Measurements from ENCODE around the gene PDSS2.

Gene PDSS2

GRCh38 chr6:107357031-107357430 is 102.3 kb downstream of the PDSS2 start:
- H3K4me1 ChIP-seq (ENCODE audit: insufficient read depth, low read length, severe bottlenecking), result no peaks in the 10 kb centered on the region
- H3K36me3 ChIP-seq (ENCODE audit: insufficient read depth, low read length), result peaks cover 2% of the 10 kb centered on the region; the same call in 1 of the 2 replicates
- 0 out of 2 replicates have a peak, but pooled peaks cover 3% of the 10 kb centered on the region for H3F3A ChIP-seq (ENCODE audit: insufficient read depth, low read length)
- H3K9me3 ChIP-seq (ENCODE audit: low read length), result no peaks in the 10 kb centered on the region
- H3K27me3 ChIP-seq (ENCODE audit: insufficient read depth, low read length), result no peaks in the 10 kb centered on the region
- H3K27ac ChIP-seq (ENCODE audit: low read depth, low read length, poor library complexity, severe bottlenecking), result no peak overlapping the region
- no peak overlapping the region for H3K4me2 ChIP-seq (ENCODE audit: low read length)
- no peaks in the 10 kb centered on the region; the same call in 1 of the 2 replicates for H3K79me2 ChIP-seq (ENCODE audit: insufficient read depth, low read length)
- no peaks in the 10 kb centered on the region for H3K9me2 ChIP-seq (ENCODE audit: low read depth, low read length)
- TF ChIP-seq EZH2 (IDR thresholded peaks at IDR 0.05; ENCODE audit: borderline replicate concordance, low read length) (no peak), CTCF (IDR thresholded peaks at IDR 0.05; ENCODE audit: low read length) (no peak)
- no peaks in the 10 kb centered on the region for H4K20me1 ChIP-seq (ENCODE audit: insufficient read depth, low read length)
- no peak overlapping the region for H2AFZ ChIP-seq (ENCODE audit: low read length)
- H3K9ac ChIP-seq (ENCODE audit: low read length), result no peak overlapping the region
- no peak overlapping the region for H3K4me3 ChIP-seq (ENCODE audit: low read depth, low read length, poor library complexity, severe bottlenecking)

GRCh38 chr6:107355659-107356058 is 103.7 kb downstream of the PDSS2 start:
- Histone ChIP-seq H4K20me1 (ENCODE audit: insufficient read depth, low read length) (no peaks in the 10 kb centered on the region), H3K79me2 (ENCODE audit: insufficient read depth, low read length) (no peaks in the 10 kb centered on the region; the same call in 1 of the 2 replicates), H3K4me2 (ENCODE audit: low read length) (no peak overlapping the region), H2AFZ (ENCODE audit: low read length) (no peak overlapping the region), H3K9ac (ENCODE audit: low read length) (no peak overlapping the region), H3K27me3 (ENCODE audit: insufficient read depth, low read length) (no peaks in the 10 kb centered on the region), H3K4me1 (ENCODE audit: insufficient read depth, low read length, severe bottlenecking) (no peaks in the 10 kb centered on the region), H3K9me3 (ENCODE audit: low read length) (no peaks in the 10 kb centered on the region), H3K9me2 (ENCODE audit: low read depth, low read length) (no peaks in the 10 kb centered on the region), H3F3A (ENCODE audit: insufficient read depth, low read length) (0 out of 2 replicates have a peak, but pooled peaks cover 3% of the 10 kb centered on the region), H3K4me3 (ENCODE audit: low read depth, low read length, poor library complexity, severe bottlenecking) (no peak overlapping the region), H3K27ac (ENCODE audit: low read depth, low read length, poor library complexity, severe bottlenecking) (no peak overlapping the region), H3K36me3 (ENCODE audit: insufficient read depth, low read length) (no peaks in the 10 kb centered on the region)
- no peak for TF ChIP-seq EZH2 (IDR thresholded peaks at IDR 0.05; ENCODE audit: borderline replicate concordance, low read length)

DNA sequence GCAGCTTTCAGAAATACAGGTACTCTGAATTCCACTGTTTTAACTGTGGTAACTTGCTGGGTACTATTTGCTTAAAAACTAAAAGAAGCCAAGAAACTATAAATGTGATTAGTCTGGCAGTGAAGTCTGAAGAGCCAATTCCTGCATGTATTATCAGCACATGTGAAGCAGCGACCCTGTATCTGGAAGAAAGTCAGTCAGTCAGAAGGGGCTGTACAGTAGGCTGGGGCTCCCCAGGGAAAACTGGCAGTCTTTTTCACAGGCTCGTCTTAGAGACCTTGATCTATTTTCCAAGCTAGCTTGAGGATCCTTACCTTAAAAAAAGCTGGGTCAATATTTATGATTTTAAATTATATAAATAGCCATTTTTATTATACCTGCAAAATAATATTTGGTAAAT is 104.9 kb downstream of the PDSS2 start:
- no peak overlapping the region for H3K4me3 ChIP-seq (ENCODE audit: low read depth, low read length, poor library complexity, severe bottlenecking)
- H2AFZ ChIP-seq (ENCODE audit: low read length), result no peak overlapping the region
- no peaks in the 10 kb centered on the region for H4K20me1 ChIP-seq (ENCODE audit: insufficient read depth, low read length)
- no peak overlapping the region for H3K9ac ChIP-seq (ENCODE audit: low read length)
- no peaks in the 10 kb centered on the region for H3K36me3 ChIP-seq (ENCODE audit: insufficient read depth, low read length)
- H3F3A ChIP-seq (ENCODE audit: insufficient read depth, low read length), result 0 out of 2 replicates have a peak, but pooled peaks cover 3% of the 10 kb centered on the region
- H3K4me2 ChIP-seq (ENCODE audit: low read length), result no peak overlapping the region
- no peak overlapping the region for H3K27ac ChIP-seq (ENCODE audit: low read depth, low read length, poor library complexity, severe bottlenecking)
- no peaks in the 10 kb centered on the region; the same call in 1 of the 2 replicates for H3K79me2 ChIP-seq (ENCODE audit: insufficient read depth, low read length)
- H3K9me2 ChIP-seq (ENCODE audit: low read depth, low read length), result no peaks in the 10 kb centered on the region
- TF ChIP-seq CTCF (IDR thresholded peaks at IDR 0.05; ENCODE audit: low read length), result no peak
- no peak for TF ChIP-seq EZH2 (IDR thresholded peaks at IDR 0.05; ENCODE audit: borderline replicate concordance, low read length)
- no peaks in the 10 kb centered on the region for H3K9me3 ChIP-seq (ENCODE audit: low read length)
- no peaks in the 10 kb centered on the region for H3K4me1 ChIP-seq (ENCODE audit: insufficient read depth, low read length, severe bottlenecking)
- no peaks in the 10 kb centered on the region for H3K27me3 ChIP-seq (ENCODE audit: insufficient read depth, low read length)

DNA sequence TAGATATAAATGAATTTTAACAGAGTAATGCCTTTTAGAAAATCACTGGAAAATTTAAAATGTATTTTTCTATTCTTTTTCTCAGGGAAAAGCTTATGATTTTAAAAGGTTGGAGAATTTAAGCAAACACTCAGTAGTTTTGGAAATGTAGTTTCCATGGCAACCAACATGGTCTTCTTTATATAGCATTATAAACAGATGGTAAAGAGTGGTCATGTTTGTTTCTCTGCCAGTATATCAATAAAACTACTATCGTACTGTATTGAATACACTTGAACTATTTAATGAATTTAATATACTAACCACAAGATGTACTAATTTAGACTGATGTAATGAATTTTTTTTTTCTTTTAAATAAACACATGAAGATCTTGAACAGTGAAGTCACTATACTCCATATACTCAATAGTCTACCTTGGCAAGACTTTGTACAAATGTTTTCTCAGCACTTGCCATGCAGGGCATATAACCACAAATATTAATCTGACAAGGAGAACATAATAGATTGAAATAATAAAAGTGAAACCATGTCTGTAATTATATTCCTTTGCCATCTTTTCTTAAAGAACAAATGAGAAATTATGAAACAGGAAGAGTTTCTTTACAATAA is 105.5 kb downstream of the PDSS2 start:
- Histone ChIP-seq H4K20me1 (ENCODE audit: insufficient read depth, low read length) (no peaks in the 10 kb centered on the region), H3K9me2 (ENCODE audit: low read depth, low read length) (no peaks in the 10 kb centered on the region), H3F3A (ENCODE audit: insufficient read depth, low read length) (0 out of 2 replicates have a peak, but pooled peaks cover 3% of the 10 kb centered on the region), H3K36me3 (ENCODE audit: insufficient read depth, low read length) (no peaks in the 10 kb centered on the region), H3K9ac (ENCODE audit: low read length) (no peak overlapping the region), H2AFZ (ENCODE audit: low read length) (no peak overlapping the region), H3K27me3 (ENCODE audit: insufficient read depth, low read length) (no peaks in the 10 kb centered on the region), H3K27ac (ENCODE audit: low read depth, low read length, poor library complexity, severe bottlenecking) (no peak overlapping the region), H3K9me3 (ENCODE audit: low read length) (no peaks in the 10 kb centered on the region), H3K4me2 (ENCODE audit: low read length) (no peak overlapping the region), H3K4me3 (ENCODE audit: low read depth, low read length, poor library complexity, severe bottlenecking) (no peak overlapping the region), H3K79me2 (ENCODE audit: insufficient read depth, low read length) (no peaks in the 10 kb centered on the region; the same call in 1 of the 2 replicates), H3K4me1 (ENCODE audit: insufficient read depth, low read length, severe bottlenecking) (no peaks in the 10 kb centered on the region)
- TF ChIP-seq EZH2 (IDR thresholded peaks at IDR 0.05; ENCODE audit: borderline replicate concordance, low read length), result no peak
- TF ChIP-seq CTCF (IDR thresholded peaks at IDR 0.05; ENCODE audit: low read length), result no peak

Measured in OCI-LY1 (cell line).